ENCODE results near the gene SRC. TPM values are rescaled to one million over a fixed set of nuclear protein-coding genes. Genes with fewer than 3 reads are reported as not detected.

Gene SRC
- total RNA-seq, 2 donors from 2014 or later, result 75.6 to 109 TPM

GRCh38 chr20:37395921-37396415 is 50.0 kb downstream of the SRC start:
- H3K9ac ChIP-seq (ENCODE audit: extremely low read depth, low read length, poor library complexity, severe bottlenecking), result no peak overlapping the region
- H3K4me3 Mint-ChIP-seq, result no peak overlapping the region

GRCh38 chr20:37396416-37397075 is 50.6 kb downstream of the SRC start:
- Histone ChIP-seq H3K27me3 (ENCODE audit: control insufficient read depth, insufficient read depth, low read length, poor library complexity, severe bottlenecking) (no peaks in the 10 kb centered on the region), H3K4me3 (ENCODE audit: low read length) (no peak overlapping the region), H3K9me3 (ENCODE audit: control insufficient read depth, low read length) (no peaks in the 10 kb centered on the region), H3K9ac (ENCODE audit: extremely low read depth, low read length, poor library complexity, severe bottlenecking) (no peak overlapping the region), H3K36me3 (ENCODE audit: control insufficient read depth, insufficient read depth, low read length) (peaks cover 67% of the 10 kb centered on the region), H3K27ac (ENCODE audit: low read depth, low read length) (peak overlapping the region; percentile 97), H3K4me1 (ENCODE audit: control insufficient read depth, insufficient read depth, low read length) (peaks cover 12% of the 10 kb centered on the region)
- Mint-ChIP-seq H3K36me3 (ENCODE audit: low read depth) (peaks cover 49% of the 10 kb centered on the region), H3K27ac (peak overlapping the region; percentile 86), H3K27me3 (ENCODE audit: insufficient read depth) (no peaks in the 10 kb centered on the region), H3K4me1 (peaks cover 17% of the 10 kb centered on the region), H3K9me3 (no peaks in the 10 kb centered on the region), H3K4me3 (no peak overlapping the region)
- peak; percentile 95 for DNase-seq
- WGBS, 2 experiments (ENCODE audit: insufficient coverage in 1 of 2, insufficient read length in 1 of 2), result 28 to 49% methylated on average over 3 to 19 of the region's 20 CpGs
- peak; percentile 63 for TF ChIP-seq CTCF (conservative IDR thresholded peaks at IDR 0.05)

More at GRCh38 chr20:37395921-37396415, 50.0 kb downstream of the SRC start:
- H3K27me3 Mint-ChIP-seq (ENCODE audit: insufficient read depth), result no peaks in the 10 kb centered on the region
- Histone ChIP-seq H3K9me3 (ENCODE audit: control insufficient read depth, low read length) (no peaks in the 10 kb centered on the region), H3K27ac (ENCODE audit: low read depth, low read length) (peak overlapping the region; percentile 97), H3K27me3 (ENCODE audit: control insufficient read depth, insufficient read depth, low read length, poor library complexity, severe bottlenecking) (no peaks in the 10 kb centered on the region), H3K4me3 (ENCODE audit: low read length) (no peak overlapping the region), H3K36me3 (ENCODE audit: control insufficient read depth, insufficient read depth, low read length) (peaks cover 66% of the 10 kb centered on the region), H3K4me1 (ENCODE audit: control insufficient read depth, insufficient read depth, low read length) (peaks cover 12% of the 10 kb centered on the region)
- H3K9me3 Mint-ChIP-seq, result no peaks in the 10 kb centered on the region
- peak overlapping the region; percentile 68 for H3K27ac Mint-ChIP-seq
- peaks cover 45% of the 10 kb centered on the region for H3K36me3 Mint-ChIP-seq (ENCODE audit: low read depth)
- peak; percentile 91 for DNase-seq
- peaks cover 17% of the 10 kb centered on the region for H3K4me1 Mint-ChIP-seq
- 64 to 71% methylated on average over 11 to 22 of the region's 22 CpGs for WGBS, 2 experiments (ENCODE audit: insufficient coverage in 1 of 2, insufficient read length in 1 of 2)
- no peak for TF ChIP-seq CTCF (conservative IDR thresholded peaks at IDR 0.05)

GRCh38 chr20:37397076-37397953 is 51.4 kb downstream of the SRC start:
- no peaks in the 10 kb centered on the region for H3K27me3 ChIP-seq (ENCODE audit: control insufficient read depth, insufficient read depth, low read length, poor library complexity, severe bottlenecking)
- peak overlapping the region; percentile 86 for H3K27ac Mint-ChIP-seq
- no peak for TF ChIP-seq CTCF (conservative IDR thresholded peaks at IDR 0.05)
- H3K9me3 ChIP-seq (ENCODE audit: control insufficient read depth, low read length), result no peaks in the 10 kb centered on the region
- peaks cover 69% of the 10 kb centered on the region for H3K36me3 ChIP-seq (ENCODE audit: control insufficient read depth, insufficient read depth, low read length)
- H3K4me3 Mint-ChIP-seq, result no peak overlapping the region
- H3K4me3 ChIP-seq (ENCODE audit: low read length), result no peak overlapping the region
- H3K4me1 Mint-ChIP-seq, result peaks cover 17% of the 10 kb centered on the region
- H3K27ac ChIP-seq (ENCODE audit: low read depth, low read length), result peak overlapping the region; percentile 97
- no peak for DNase-seq
- H3K4me1 ChIP-seq (ENCODE audit: control insufficient read depth, insufficient read depth, low read length), result peaks cover 12% of the 10 kb centered on the region
- H3K27me3 Mint-ChIP-seq (ENCODE audit: insufficient read depth), result no peaks in the 10 kb centered on the region
- H3K36me3 Mint-ChIP-seq (ENCODE audit: low read depth), result peaks cover 52% of the 10 kb centered on the region
- no peaks in the 10 kb centered on the region for H3K9me3 Mint-ChIP-seq
- 88 to 90% methylated on average over 20 to 24 of the region's 24 CpGs for WGBS, 2 experiments (ENCODE audit: insufficient coverage in 1 of 2, insufficient read length in 1 of 2)
- H3K9ac ChIP-seq (ENCODE audit: extremely low read depth, low read length, poor library complexity, severe bottlenecking), result no peak overlapping the region
